K562 (cell line): ENCODE results near the gene TUBB4B. TPM values are rescaled to one million over a fixed set of nuclear protein-coding genes. Genes with fewer than 3 reads are reported as not detected.
A peak's percentile ranks its signal among the peaks of the same experiment; 100 is the strongest.

ENCODE experiments used
- CBX5 ChIP-seq: IDR thresholded peaks from 2 replicates; pipeline ENCODE4 v1.6.1; 2014; ENCODE audit warnings: low read depth, borderline replicate concordance
- CHCHD3 ChIP-seq: fragments of 250-450 bp; sonication (Bioruptor Pico); IDR thresholded peaks from 2 replicates; pipeline ENCODE4 v2.1.2; 2022; ENCODE audit warnings: mild to moderate bottlenecking
- CXXC5 ChIP-seq: fragments of 250-450 bp; sonication (Bioruptor Pico); IDR thresholded peaks from 2 replicates; pipeline ENCODE4 v1.8.0; 2022; ENCODE audit warnings: inconsistent platforms, mild to moderate bottlenecking, moderate library complexity
- E2F3 ChIP-seq: fragments of 250-450 bp; sonication (Bioruptor Pico); IDR thresholded peaks from 2 replicates; pipeline ENCODE4 v1.4.0; 2020; ENCODE audit warnings: mild to moderate bottlenecking
- EZH2 ChIP-seq: IDR thresholded peaks from 2 replicates; pipeline ENCODE4 v1.6.1; 2012; ENCODE audit warnings: low read depth, mild to moderate bottlenecking, inconsistent platforms, low read length, borderline replicate concordance
- FOXA1 ChIP-seq: fragments of 450-650 bp; IDR thresholded peaks from 2 replicates; pipeline ENCODE4 v1.6.1; 2016; ENCODE audit warnings: mild to moderate bottlenecking, borderline replicate concordance
- HNRNPL ChIP-seq: fragments of 200-400 bp; formaldehyde crosslinking; IDR thresholded peaks from 2 replicates; pipeline ENCODE4 v1.6.1; 2017; ENCODE audit warnings: low read depth, mild to moderate bottlenecking, low read length
- KAT2B ChIP-seq: IDR thresholded peaks from one replicate; pipeline ENCODE4 v1.6.1; 2012; ENCODE audit warnings: low read depth, mild to moderate bottlenecking, control low read depth, inconsistent platforms, low read length, moderate library complexity
- NFIC ChIP-seq: fragments of 450-650 bp; IDR thresholded peaks from 2 replicates; pipeline ENCODE4 v1.6.1; 2017; ENCODE audit warnings: mild to moderate bottlenecking, inconsistent platforms
- NR2C2 ChIP-seq, 2 experiments: fragments of 200-800 bp in 1 of 2; sonication (Bioruptor generic) in 1 of 2; sonication (generic) in 1 of 2; formaldehyde crosslinking in 1 of 2; IDR thresholded peaks; 2 replicates each; pipeline versions ENCODE4 v1.6.1 to v1.8.0; 2016 to 2022; ENCODE audit warnings: mild to moderate bottlenecking in 1 of 2, missing compliant biosample characterization in 1 of 2, missing genetic modification characterization in 1 of 2, missing genetic modification reagents in 1 of 2
- RBFOX2 ChIP-seq: fragments of 200-400 bp; formaldehyde crosslinking; IDR thresholded peaks from 2 replicates; pipeline ENCODE4 v1.6.1; 2017; ENCODE audit warnings: low read depth, mild to moderate bottlenecking, low read length, moderate library complexity
- RNF2 ChIP-seq: sonication (generic); IDR thresholded peaks from 2 replicates; pipeline ENCODE4 v1.6.1; 2016
- ZNF347 ChIP-seq: fragments of 450-650 bp; formaldehyde crosslinking; IDR thresholded peaks from 2 replicates; pipeline ENCODE4 v1.4.0; 2020; ENCODE audit warnings: low read depth, mild to moderate bottlenecking, moderate library complexity
- polyA plus RNA-seq, 8 experiments: library from polyadenylated mRNA; depleted of rRNA in 4 of 8; stranded (reverse) in 5 of 8; unstranded in 3 of 8; fragments of >200 nt; fragmentation: Nextera tagmentation in 2 of 8; fragmentation: Illumina TruSeq in 1 of 8; extraction: Ambion mirVana in 2 of 8; extraction: Trizol in 1 of 8; gene quantifications; 2 replicates each; pipeline versions ENCODE4 v1.2.1 to v1.2.3, GENCODE V29; 2011 to 2014; ENCODE audit warnings: inconsistent platforms in 1 of 8, missing spikeins in 1 of 8
- total RNA-seq, 7 experiments: library from RNA; depleted of rRNA in 6 of 7; stranded (reverse); fragments of >200 nt in 6 of 7; fragmentation: Illumina TruSeq in 2 of 7; extraction: Trizol in 2 of 7; gene quantifications; 2 replicates each; pipeline versions ENCODE4 v1.2.1 to v1.2.3, GENCODE V29; 2011 to 2021; ENCODE audit warnings: low replicate concordance in 1 of 7
- TF ChIP-seq, protein P1 (sequence below): fragments of 450-650 bp; formaldehyde crosslinking; IDR thresholded peaks from 2 replicates; pipeline ENCODE4 v1.4.0; 2020; ENCODE audit warnings: mild to moderate bottlenecking, moderate library complexity
- TF ChIP-seq, protein P2 (sequence below): fragments of 450-650 bp; conservative IDR thresholded peaks from 2 replicates; pipeline ENCODE4 v1.6.1; 2016; ENCODE audit warnings: missing genetic modification characterization, low read depth, mild to moderate bottlenecking, control low read depth, missing compliant biosample characterization
- TF ChIP-seq, protein P3 (sequence below): fragments of 250-450 bp; sonication (Bioruptor Pico); IDR thresholded peaks from 2 replicates; pipeline ENCODE4 v1.5.0; 2021
- TF ChIP-seq, protein P4 (sequence below), 2 experiments: fragments of 250-450 bp in 1 of 2; fragments of 450-650 bp in 1 of 2; sonication (Bioruptor Pico) in 1 of 2; IDR thresholded peaks; 2 replicates each; pipeline versions ENCODE4 v1.6.1 to v1.8.0; 2016 to 2021; ENCODE audit warnings: mild to moderate bottlenecking in 2 of 2, moderate library complexity in 2 of 2, missing compliant biosample characterization in 1 of 2, missing genetic modification characterization in 1 of 2
- TF ChIP-seq, protein P5 (sequence below): sonication (generic); formaldehyde crosslinking; IDR thresholded peaks from 2 replicates; pipeline ENCODE4 v1.8.0; 2022; ENCODE audit warnings: missing genetic modification reagents, mild to moderate bottlenecking, moderate library complexity, borderline replicate concordance
- TF ChIP-seq, protein P6 (sequence below): fragments of 450-650 bp; IDR thresholded peaks from 2 replicates; pipeline ENCODE4 v1.6.1; 2017; ENCODE audit warnings: antibody characterized with exemption

Gene TUBB4B
- total and polyA plus RNA-seq, 9 of the 15 experiments (the other 6 are each of a cell fraction or from before 2014, with no cell fraction given): 24.1 to 443 (median 268) TPM

DNA sequence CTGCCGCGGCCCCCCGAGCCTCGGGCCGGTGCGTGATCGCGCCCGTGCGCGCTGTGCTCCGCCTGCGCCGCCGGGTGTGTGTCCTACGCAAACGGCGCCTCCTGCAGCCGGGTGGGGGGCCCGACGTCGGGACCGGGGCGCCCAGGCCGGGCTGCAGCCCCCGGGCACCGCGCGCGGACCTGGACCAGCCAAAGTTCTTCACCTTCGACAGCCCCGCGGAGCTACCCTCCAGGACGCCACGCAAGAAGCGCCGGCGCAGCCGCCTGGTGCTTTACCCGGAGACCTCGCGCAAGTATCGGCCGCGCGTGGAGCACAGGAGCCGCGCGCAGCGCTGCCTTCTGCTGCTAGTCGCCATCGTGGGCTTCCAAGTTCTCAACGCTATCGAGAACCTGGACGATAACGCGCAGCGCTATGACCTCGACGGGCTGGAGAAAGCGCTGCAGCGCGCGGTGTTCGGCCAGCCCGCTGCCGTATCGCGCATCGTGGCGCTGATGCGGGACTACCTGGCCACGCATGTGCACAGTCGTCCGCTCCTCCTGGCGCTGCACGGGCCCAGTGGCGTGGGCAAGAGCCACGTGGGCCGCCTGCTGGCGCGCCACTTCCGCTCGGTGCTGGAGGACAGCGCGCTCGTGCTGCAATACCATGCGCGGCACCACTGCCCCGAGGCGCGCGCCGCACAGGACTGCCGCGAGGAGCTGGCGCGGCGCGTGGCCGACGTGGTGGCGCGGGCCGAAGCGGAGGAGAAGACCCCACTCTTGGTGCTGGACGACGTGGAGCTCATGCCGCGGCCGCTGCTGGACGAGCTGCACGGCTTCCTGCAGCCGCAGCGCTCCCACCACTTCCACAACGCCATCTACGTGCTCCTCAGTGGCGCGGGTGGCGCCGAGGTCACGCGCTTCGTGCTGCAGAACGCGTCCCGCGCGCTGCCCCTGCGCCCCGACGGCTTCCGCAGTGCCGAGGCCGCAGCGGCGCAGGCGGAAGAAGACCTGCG is 37.9 kb downstream of the TUBB4B start (continued):
- TF ChIP-seq, protein P1, sequence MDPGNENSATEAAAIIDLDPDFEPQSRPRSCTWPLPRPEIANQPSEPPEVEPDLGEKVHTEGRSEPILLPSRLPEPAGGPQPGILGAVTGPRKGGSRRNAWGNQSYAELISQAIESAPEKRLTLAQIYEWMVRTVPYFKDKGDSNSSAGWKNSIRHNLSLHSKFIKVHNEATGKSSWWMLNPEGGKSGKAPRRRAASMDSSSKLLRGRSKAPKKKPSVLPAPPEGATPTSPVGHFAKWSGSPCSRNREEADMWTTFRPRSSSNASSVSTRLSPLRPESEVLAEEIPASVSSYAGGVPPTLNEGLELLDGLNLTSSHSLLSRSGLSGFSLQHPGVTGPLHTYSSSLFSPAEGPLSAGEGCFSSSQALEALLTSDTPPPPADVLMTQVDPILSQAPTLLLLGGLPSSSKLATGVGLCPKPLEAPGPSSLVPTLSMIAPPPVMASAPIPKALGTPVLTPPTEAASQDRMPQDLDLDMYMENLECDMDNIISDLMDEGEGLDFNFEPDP (CRISPR knock-in tag): no peak
- TF ChIP-seq ZNF347 (no peak), RNF2 (no peak), E2F3 (CRISPR knock-in tag) (no peak), CXXC5 (0 out of 2 replicates have a peak, but pooled peaks have one; percentile 47), KAT2B (no peak), NR2C2 (CRISPR knock-in tag; IDR thresholded peaks at IDR 0.05) (no peak), NR2C2 (tag; IDR thresholded peaks at IDR 0.05) (no peak), RBFOX2 (peak; percentile 19; the same call in 1 of the 2 replicates), CBX5 (no peak), EZH2 (no peak), HNRNPL (peak; percentile 71; the same call in 1 of the 2 replicates), CHCHD3 (CRISPR knock-in tag) (no peak), NFIC (no peak), FOXA1 (no peak)
- TF ChIP-seq, protein P2, sequence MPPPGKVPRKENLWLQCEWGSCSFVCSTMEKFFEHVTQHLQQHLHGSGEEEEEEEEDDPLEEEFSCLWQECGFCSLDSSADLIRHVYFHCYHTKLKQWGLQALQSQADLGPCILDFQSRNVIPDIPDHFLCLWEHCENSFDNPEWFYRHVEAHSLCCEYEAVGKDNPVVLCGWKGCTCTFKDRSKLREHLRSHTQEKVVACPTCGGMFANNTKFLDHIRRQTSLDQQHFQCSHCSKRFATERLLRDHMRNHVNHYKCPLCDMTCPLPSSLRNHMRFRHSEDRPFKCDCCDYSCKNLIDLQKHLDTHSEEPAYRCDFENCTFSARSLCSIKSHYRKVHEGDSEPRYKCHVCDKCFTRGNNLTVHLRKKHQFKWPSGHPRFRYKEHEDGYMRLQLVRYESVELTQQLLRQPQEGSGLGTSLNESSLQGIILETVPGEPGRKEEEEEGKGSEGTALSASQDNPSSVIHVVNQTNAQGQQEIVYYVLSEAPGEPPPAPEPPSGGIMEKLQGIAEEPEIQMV: no peak
- TF ChIP-seq, protein P3, sequence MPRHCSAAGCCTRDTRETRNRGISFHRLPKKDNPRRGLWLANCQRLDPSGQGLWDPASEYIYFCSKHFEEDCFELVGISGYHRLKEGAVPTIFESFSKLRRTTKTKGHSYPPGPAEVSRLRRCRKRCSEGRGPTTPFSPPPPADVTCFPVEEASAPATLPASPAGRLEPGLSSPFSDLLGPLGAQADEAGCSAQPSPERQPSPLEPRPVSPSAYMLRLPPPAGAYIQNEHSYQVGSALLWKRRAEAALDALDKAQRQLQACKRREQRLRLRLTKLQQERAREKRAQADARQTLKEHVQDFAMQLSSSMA: no peak
- TF ChIP-seq, protein P4, sequence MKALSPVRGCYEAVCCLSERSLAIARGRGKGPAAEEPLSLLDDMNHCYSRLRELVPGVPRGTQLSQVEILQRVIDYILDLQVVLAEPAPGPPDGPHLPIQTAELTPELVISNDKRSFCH (CRISPR knock-in tag; IDR thresholded peaks at IDR 0.05): no peak
- TF ChIP-seq, protein P4 (tag; IDR thresholded peaks at IDR 0.05): no peak
- TF ChIP-seq, protein P5, sequence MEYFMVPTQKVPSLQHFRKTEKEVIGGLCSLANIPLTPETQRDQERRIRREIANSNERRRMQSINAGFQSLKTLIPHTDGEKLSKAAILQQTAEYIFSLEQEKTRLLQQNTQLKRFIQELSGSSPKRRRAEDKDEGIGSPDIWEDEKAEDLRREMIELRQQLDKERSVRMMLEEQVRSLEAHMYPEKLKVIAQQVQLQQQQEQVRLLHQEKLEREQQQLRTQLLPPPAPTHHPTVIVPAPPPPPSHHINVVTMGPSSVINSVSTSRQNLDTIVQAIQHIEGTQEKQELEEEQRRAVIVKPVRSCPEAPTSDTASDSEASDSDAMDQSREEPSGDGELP (CRISPR knock-in tag): no peak
- TF ChIP-seq, protein P6, sequence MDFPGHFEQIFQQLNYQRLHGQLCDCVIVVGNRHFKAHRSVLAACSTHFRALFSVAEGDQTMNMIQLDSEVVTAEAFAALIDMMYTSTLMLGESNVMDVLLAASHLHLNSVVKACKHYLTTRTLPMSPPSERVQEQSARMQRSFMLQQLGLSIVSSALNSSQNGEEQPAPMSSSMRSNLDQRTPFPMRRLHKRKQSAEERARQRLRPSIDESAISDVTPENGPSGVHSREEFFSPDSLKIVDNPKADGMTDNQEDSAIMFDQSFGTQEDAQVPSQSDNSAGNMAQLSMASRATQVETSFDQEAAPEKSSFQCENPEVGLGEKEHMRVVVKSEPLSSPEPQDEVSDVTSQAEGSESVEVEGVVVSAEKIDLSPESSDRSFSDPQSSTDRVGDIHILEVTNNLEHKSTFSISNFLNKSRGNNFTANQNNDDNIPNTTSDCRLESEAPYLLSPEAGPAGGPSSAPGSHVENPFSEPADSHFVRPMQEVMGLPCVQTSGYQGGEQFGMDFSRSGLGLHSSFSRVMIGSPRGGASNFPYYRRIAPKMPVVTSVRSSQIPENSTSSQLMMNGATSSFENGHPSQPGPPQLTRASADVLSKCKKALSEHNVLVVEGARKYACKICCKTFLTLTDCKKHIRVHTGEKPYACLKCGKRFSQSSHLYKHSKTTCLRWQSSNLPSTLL: no peak
